DMS153 treated with DMSO at 0.1 percent for 48 hours (cell line): ENCODE measurements around the gene POT1.
"Not testable (repeated sequence)": the region's sequence is repeated elsewhere in the genome, so short reads cannot be mapped to it uniquely, and the experiment has no call there.

Experiments used
- DNase-seq: peaks from one replicate; lab custom pipeline; 2025; ENCODE audit not compliant: unreplicated experiment; lab: John Stamatoyannopoulos, UW

POT1 gene

GRCh38 chr7:124929467-124930172 is at the start of gene POT1:
TSS of gene POT1 (minus strand) at chr7:124929825. CDS start at chr7:124897173, 32,652 bp downstream.
- peak; percentile 96 for DNase-seq

GRCh38 chr7:124975131-124975530 is 45.5 kb upstream of the POT1 start:
- DNase-seq, result not testable (repeated sequence)

GRCh38 chr7:124965553-124965952 is 35.9 kb upstream of the POT1 start:
- DNase-seq, result no peak

- DNase-seq, result no peak
These were observed 30.1 kb upstream of the POT1 start for GRCh38 chr7:124959676-124960075.

GRCh38 chr7:124957952-124958351 is 28.3 kb upstream of the POT1 start:
- not testable (repeated sequence) for DNase-seq

GRCh38 chr7:124956160-124956559 is 26.5 kb upstream of the POT1 start:
- DNase-seq, result no peak

GRCh38 chr7:124954790-124955189 is 25.2 kb upstream of the POT1 start:
- DNase-seq, result no peak

GRCh38 chr7:124945680-124946079 is 16.1 kb upstream of the POT1 start:
- no peak for DNase-seq

- DNase-seq, result no peak
These were observed 13.8 kb upstream of the POT1 start for GRCh38 chr7:124943472-124943871.

GRCh38 chr7:124942399-124942798 is 12.8 kb upstream of the POT1 start:
- no peak for DNase-seq

GRCh38 chr7:124940306-124940705 is 10.7 kb upstream of the POT1 start:
- DNase-seq, result no peak

GRCh38 chr7:124938128-124938527 is 8.5 kb upstream of the POT1 start:
- no peak for DNase-seq

GRCh38 chr7:124937076-124937475 is 7.5 kb upstream of the POT1 start:
- DNase-seq, result no peak

GRCh38 chr7:124934841-124935240 is 5.2 kb upstream of the POT1 start:
- no peak for DNase-seq

- no peak for DNase-seq
These were observed 1.3 kb upstream of the POT1 start for GRCh38 chr7:124930655-124931597.

- no peak for DNase-seq
These were observed 573 bp upstream of the POT1 start for GRCh38 chr7:124930173-124930623.

GRCh38 chr7:124924906-124925305 is 4.7 kb downstream of the POT1 start:
- DNase-seq, result no peak

GRCh38 chr7:124922200-124922599 is 7.4 kb downstream of the POT1 start:
- DNase-seq, result no peak

- no peak for DNase-seq
These were observed 9.8 kb downstream of the POT1 start for GRCh38 chr7:124919841-124920240.

- no peak for DNase-seq
These were observed 11.0 kb downstream of the POT1 start for GRCh38 chr7:124918662-124919061.

- no peak for DNase-seq
These were observed 14.4 kb downstream of the POT1 start for GRCh38 chr7:124915242-124915641.

- no peak for DNase-seq
These were observed 15.3 kb downstream of the POT1 start for GRCh38 chr7:124914298-124914697.
